Bronchial epithelial cell (primary cell): ENCODE data around the gene DOK7. TPM values are rescaled to one million over a fixed set of nuclear protein-coding genes. Genes with fewer than 3 reads are reported as not detected.

Experiments used
- DNase-seq: peaks from one replicate; pipeline ENCODE4 v3.0.0-alpha.2; 2010; ENCODE audit warnings: low read depth
- FAIRE-seq: peaks from 2 replicates; lab custom pipeline; 2011; peaks lifted over from hg19 to GRCh38; lab: Jason Lieb, UNC
- H3K27me3 ChIP-seq: 2 replicates; pipeline ENCODE4 v1.5.1; 2011; ENCODE audit warnings: low read length; ENCODE audit not compliant: control insufficient read depth, insufficient read depth
- H3K36me3 ChIP-seq: 2 replicates; pipeline ENCODE4 v1.5.1; 2011; ENCODE audit warnings: low read length; ENCODE audit not compliant: control insufficient read depth, insufficient read depth
- H3K4me3 ChIP-seq: 2 replicates; pipeline ENCODE4 v1.5.1; 2011; ENCODE audit warnings: mild to moderate bottlenecking, low read depth, low read length, control low read depth
- CTCF ChIP-seq: IDR thresholded peaks from 2 replicates; pipeline ENCODE4 v1.5.1; 2011; ENCODE audit warnings: mild to moderate bottlenecking, moderate library complexity, low read length, control low read depth, inconsistent platforms; ENCODE audit not compliant: insufficient read depth, severe bottlenecking
- total RNA-seq: library from RNA; depleted of rRNA; stranded (reverse); fragments of >200 nt; gene quantifications from 2 replicates; pipeline ENCODE4 v1.2.1, GENCODE V29; 2014

Gene DOK7
- total RNA-seq, 1 donor from 2014 or later, result 4.2 TPM

- Histone ChIP-seq H3K36me3 (peaks cover 65% of the 10 kb centered on the region), H3K27me3 (no peaks in the 10 kb centered on the region), H3K4me3 (no peak overlapping the region)
- FAIRE-seq (no peak), DNase-seq (no peak)
- no peak for TF ChIP-seq CTCF
Measured at GRCh38 chr4:3420956-3421355, 42.1 kb upstream of the DOK7 start.

- Histone ChIP-seq H3K4me3 (no peak overlapping the region), H3K36me3 (peaks cover 62% of the 10 kb centered on the region), H3K27me3 (no peaks in the 10 kb centered on the region)
- FAIRE-seq, result no peak
- DNase-seq, result no peak
- TF ChIP-seq CTCF, result no peak
Measured at GRCh38 chr4:3421470-3421869, 41.6 kb upstream of the DOK7 start.

GRCh38 chr4:3422241-3422801 lies 40.8 kb upstream of the DOK7 start:
- Histone ChIP-seq H3K4me3 (no peak overlapping the region), H3K27me3 (no peaks in the 10 kb centered on the region), H3K36me3 (peaks cover 61% of the 10 kb centered on the region)
- TF ChIP-seq CTCF, result no peak
- FAIRE-seq (no peak), DNase-seq (no peak)

DNA sequence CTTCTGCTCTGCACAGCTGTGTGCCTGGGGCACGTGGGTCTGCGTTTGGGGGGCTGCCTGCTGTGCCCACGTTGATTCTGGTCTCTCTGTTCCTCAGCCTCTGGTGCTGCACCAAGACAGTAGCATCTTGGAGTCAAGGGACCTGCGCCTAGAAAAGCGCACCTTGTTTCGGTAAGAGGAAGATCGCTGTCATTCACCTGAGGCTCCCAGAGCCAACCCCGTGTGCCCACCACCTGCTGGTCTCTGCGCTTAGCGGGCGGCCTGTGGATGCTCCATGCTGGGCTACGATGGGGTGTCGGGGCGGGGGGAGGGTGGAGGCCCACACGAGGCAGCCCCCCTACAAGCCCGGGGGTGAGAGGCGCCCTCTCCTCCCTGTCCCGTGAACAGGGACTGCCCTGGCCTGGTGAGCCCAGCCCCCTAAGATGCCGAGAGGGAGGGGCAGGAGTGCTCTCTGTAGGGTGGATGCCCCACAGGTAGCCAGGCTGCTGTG lies 40.3 kb upstream of the DOK7 start:
- H3K36me3 ChIP-seq, result peaks cover 56% of the 10 kb centered on the region

GRCh38 chr4:3423406-3423805 lies 39.7 kb upstream of the DOK7 start:
- Histone ChIP-seq H3K27me3 (no peaks in the 10 kb centered on the region), H3K4me3 (no peak overlapping the region), H3K36me3 (peaks cover 51% of the 10 kb centered on the region)
- FAIRE-seq (no peak), DNase-seq (no peak)
- no peak for TF ChIP-seq CTCF

More for the DNA sequence above, 40.3 kb upstream of the DOK7 start:
- H3K27me3 ChIP-seq, result no peaks in the 10 kb centered on the region
- no peak for TF ChIP-seq CTCF
- FAIRE-seq, result no peak
- DNase-seq, result no peak
- no peak overlapping the region for H3K4me3 ChIP-seq

- FAIRE-seq (no peak), DNase-seq (no peak)
- H3K36me3 ChIP-seq, result peaks cover 51% of the 10 kb centered on the region
- no peaks in the 10 kb centered on the region for H3K27me3 ChIP-seq
- no peak overlapping the region for H3K4me3 ChIP-seq
- no peak for TF ChIP-seq CTCF
Measured at GRCh38 chr4:3423952-3424351, 39.2 kb upstream of the DOK7 start.
